ENCODE results near the gene RBM18.

GRCh38 chr9:122201641-122202040 lies 63.0 kb downstream of the RBM18 start:
- TF ChIP-seq, protein P1, sequence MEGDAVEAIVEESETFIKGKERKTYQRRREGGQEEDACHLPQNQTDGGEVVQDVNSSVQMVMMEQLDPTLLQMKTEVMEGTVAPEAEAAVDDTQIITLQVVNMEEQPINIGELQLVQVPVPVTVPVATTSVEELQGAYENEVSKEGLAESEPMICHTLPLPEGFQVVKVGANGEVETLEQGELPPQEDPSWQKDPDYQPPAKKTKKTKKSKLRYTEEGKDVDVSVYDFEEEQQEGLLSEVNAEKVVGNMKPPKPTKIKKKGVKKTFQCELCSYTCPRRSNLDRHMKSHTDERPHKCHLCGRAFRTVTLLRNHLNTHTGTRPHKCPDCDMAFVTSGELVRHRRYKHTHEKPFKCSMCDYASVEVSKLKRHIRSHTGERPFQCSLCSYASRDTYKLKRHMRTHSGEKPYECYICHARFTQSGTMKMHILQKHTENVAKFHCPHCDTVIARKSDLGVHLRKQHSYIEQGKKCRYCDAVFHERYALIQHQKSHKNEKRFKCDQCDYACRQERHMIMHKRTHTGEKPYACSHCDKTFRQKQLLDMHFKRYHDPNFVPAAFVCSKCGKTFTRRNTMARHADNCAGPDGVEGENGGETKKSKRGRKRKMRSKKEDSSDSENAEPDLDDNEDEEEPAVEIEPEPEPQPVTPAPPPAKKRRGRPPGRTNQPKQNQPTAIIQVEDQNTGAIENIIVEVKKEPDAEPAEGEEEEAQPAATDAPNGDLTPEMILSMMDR (IDR thresholded peaks at IDR 0.05): no peak
- TF ChIP-seq POLR2A (IDR thresholded peaks at IDR 0.05) (no peak), POLR2AphosphoS5 (IDR thresholded peaks at IDR 0.05) (no peak)
